ENCODE measurements around the gene NOP58. TPM values are rescaled to one million over a fixed set of nuclear protein-coding genes. Genes with fewer than 3 reads are reported as not detected.

NOP58 gene
- total RNA-seq, 6 experiments from 2014 or later: 16.4 to 37.8 (median 28.4) TPM

DNA sequence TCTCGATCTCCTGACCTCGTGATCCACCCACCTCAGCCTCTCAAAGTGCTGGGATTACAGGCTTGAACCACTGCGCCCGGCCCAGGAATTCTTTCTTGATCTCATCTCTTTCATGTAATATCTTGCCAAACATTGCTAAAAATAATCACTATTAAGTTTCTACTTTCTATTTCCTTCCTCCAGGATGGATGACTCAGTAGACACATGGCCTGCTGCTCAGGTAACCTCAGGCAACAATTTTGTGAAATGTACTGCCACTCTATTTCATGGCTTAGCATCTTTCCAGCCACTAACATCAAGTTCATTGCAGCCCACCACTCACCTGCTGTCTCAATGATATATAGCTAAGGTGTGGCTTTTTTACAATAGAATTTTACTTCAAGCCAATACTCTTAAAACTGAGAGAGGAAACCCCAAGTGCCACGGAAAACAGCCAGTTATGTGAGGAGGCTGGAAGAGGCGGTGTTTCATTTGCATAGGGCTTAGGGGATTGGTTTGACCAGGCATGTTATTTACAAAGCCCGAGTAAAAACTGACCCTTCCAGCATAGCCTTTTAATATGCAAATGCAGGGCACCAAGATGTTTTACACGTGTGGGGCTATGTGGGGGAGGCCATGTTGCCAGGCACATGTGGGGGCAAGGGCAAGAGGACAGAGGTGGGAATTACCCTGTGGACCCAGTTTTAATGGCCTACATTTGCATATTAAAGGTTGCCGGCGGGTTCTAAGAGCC is 15.9 kb upstream of the NOP58 start:
- H3K36me3 ChIP-seq: no peaks in the 10 kb centered on the region
- WGBS (ENCODE audit: insufficient coverage, low coverage, low lambda C conversion rate, missing lambda C conversion rate): 60% methylated on average over 10 of the region's 10 CpGs
- no peak for TF ChIP-seq POLR2A (IDR thresholded peaks at IDR 0.05)
- TF ChIP-seq, protein P1, sequence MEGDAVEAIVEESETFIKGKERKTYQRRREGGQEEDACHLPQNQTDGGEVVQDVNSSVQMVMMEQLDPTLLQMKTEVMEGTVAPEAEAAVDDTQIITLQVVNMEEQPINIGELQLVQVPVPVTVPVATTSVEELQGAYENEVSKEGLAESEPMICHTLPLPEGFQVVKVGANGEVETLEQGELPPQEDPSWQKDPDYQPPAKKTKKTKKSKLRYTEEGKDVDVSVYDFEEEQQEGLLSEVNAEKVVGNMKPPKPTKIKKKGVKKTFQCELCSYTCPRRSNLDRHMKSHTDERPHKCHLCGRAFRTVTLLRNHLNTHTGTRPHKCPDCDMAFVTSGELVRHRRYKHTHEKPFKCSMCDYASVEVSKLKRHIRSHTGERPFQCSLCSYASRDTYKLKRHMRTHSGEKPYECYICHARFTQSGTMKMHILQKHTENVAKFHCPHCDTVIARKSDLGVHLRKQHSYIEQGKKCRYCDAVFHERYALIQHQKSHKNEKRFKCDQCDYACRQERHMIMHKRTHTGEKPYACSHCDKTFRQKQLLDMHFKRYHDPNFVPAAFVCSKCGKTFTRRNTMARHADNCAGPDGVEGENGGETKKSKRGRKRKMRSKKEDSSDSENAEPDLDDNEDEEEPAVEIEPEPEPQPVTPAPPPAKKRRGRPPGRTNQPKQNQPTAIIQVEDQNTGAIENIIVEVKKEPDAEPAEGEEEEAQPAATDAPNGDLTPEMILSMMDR (IDR thresholded peaks at IDR 0.05): no peak
- H3K27me3 ChIP-seq: no peaks in the 10 kb centered on the region
- H3K4me1 ChIP-seq: no peaks in the 10 kb centered on the region
- H3K27ac ChIP-seq: no peak overlapping the region
- DNase-seq (no peak), ATAC-seq (no peak)
- intact Hi-C loops (cut with DNase I): no loop called here
- H3K4me3 ChIP-seq: no peak overlapping the region
- no peaks in the 10 kb centered on the region for H3K9me3 ChIP-seq

DNA sequence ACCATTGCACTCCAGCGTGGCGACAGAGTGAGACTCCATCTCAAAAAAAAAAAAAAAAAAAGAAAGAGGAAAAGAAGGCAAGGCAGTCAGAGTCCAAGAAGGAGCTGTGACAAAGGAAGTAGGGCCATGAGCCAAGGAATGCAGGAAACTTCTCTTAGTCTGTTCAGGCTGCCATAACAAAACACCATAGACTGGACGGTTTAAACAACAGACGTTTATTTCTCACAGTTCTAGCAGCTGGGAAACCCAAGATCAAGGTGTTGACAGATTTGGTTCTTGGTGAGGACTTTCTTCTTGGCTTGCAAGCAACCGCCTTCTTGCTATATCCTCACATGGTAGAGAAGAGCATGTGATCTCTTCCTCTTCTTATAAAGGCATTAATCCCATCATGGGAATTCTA is 14.1 kb upstream of the NOP58 start:
- 71% methylated on average over 5 of the region's 5 CpGs for WGBS (ENCODE audit: insufficient coverage, low coverage, low lambda C conversion rate, missing lambda C conversion rate)
- Histone ChIP-seq H3K4me1 (no peaks in the 10 kb centered on the region), H3K36me3 (no peaks in the 10 kb centered on the region), H3K4me3 (no peak overlapping the region), H3K27ac (no peak overlapping the region), H3K27me3 (no peaks in the 10 kb centered on the region), H3K9me3 (no peaks in the 10 kb centered on the region)
- intact Hi-C loops (cut with DNase I): no loop called here
- TF ChIP-seq, protein P1 (IDR thresholded peaks at IDR 0.05): no peak
- no peak for TF ChIP-seq POLR2A (IDR thresholded peaks at IDR 0.05)
- DNase-seq (no peak), ATAC-seq (no peak)

DNA sequence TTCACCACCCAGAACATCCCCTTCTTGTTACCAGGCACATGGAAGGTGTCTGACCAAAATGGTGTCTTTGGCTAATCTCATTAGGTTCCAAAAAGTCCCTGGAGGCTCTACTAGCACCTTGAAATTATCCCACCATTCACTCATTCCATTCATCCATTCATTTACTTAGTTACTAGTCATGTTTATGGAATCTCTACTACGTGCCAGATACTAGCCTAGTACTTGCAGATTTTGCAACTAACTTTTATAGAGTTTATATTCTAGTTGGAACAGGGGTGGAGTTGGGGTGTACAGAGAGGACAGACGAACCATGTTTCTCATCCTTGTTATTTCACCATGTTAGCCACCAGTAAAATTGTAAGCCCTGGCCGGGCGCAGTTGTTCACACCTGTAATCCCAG is 4.0 kb upstream of the NOP58 start:
- Histone ChIP-seq H3K36me3 (no peaks in the 10 kb centered on the region), H3K27me3 (no peaks in the 10 kb centered on the region), H3K4me1 (no peaks in the 10 kb centered on the region), H3K9me3 (no peaks in the 10 kb centered on the region), H3K4me3 (no peak overlapping the region), H3K27ac (no peak overlapping the region)
- TF ChIP-seq POLR2A (IDR thresholded peaks at IDR 0.05): no peak
- TF ChIP-seq, protein P1 (IDR thresholded peaks at IDR 0.05): no peak
- intact Hi-C loops (cut with DNase I): no loop called here
- DNase-seq: no peak
- no peak for ATAC-seq
- 0% methylated on average over 2 of the region's 4 CpGs for WGBS (ENCODE audit: insufficient coverage, low coverage, low lambda C conversion rate, missing lambda C conversion rate)

DNA sequence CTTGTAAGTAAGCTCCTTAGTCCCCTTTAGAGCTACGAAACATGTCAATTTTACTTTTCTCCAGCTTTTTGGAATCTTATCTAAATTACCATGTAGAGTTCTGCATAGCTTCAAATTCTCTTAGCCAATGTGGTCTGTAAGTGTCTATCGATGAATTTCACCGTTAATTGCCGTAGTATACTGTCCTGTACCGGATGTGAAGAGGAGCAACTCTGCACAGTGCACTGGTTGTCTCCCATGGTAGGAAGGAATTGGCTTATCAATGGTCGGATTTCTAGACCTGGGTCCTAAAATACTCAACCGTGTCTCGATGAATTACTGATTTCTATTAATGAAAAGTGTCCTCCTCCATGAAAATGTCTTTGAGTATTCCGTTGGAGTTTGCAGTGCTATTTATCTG is 1.9 kb downstream of the NOP58 start:
- H3K36me3 ChIP-seq: no peaks in the 10 kb centered on the region
- peaks cover 0 to 30% (median 0%) of the 10 kb centered on the region in 4 donors for H3K4me1 ChIP-seq
- no peak for DNase-seq
- TF ChIP-seq POLR2A (IDR thresholded peaks at IDR 0.05): no peak
- peak overlapping the region; percentile 72 to 83 (median 78) for H3K4me3 ChIP-seq
- peak overlapping the region in 1 of 3 donors; percentile 100 for H3K27ac ChIP-seq
- H3K27me3 ChIP-seq: no peaks in the 10 kb centered on the region
- intact Hi-C loops (cut with DNase I): no loop called here
- H3K9me3 ChIP-seq: no peaks in the 10 kb centered on the region
- no peak for ATAC-seq
- 2% methylated on average over 9 of the region's 9 CpGs for WGBS (ENCODE audit: insufficient coverage, low coverage, low lambda C conversion rate, missing lambda C conversion rate)

DNA sequence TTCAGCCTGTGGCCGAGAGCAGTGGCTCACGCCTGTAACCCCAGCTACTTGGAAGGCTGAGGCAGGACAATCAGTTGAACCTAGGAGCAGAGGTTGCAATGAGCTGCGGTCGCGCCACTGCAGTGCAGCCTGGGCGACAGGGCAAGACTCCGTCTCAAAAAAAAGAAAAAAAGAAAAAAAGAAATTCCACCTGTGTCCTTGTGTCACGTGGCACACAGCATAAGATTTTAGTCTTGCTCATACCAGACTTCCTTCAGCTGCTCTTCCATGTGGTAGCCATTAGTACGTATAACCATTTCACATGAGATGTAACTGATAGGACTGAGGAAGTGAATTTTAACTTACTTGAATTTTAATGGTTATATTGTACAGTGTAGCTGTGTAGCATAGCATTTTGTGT is 4.0 kb downstream of the NOP58 start:
- H3K4me1 ChIP-seq: peaks cover 0 to 35% (median 0%) of the 10 kb centered on the region in 4 donors
- H3K27me3 ChIP-seq: no peaks in the 10 kb centered on the region
- H3K9me3 ChIP-seq: no peaks in the 10 kb centered on the region
- H3K27ac ChIP-seq: no peak overlapping the region
- H3K36me3 ChIP-seq: no peaks in the 10 kb centered on the region
- intact Hi-C loops (cut with DNase I): no loop called here
- 50% methylated on average over 9 of the region's 9 CpGs for WGBS (ENCODE audit: insufficient coverage, low coverage, low lambda C conversion rate, missing lambda C conversion rate)
- DNase-seq (no peak), ATAC-seq (no peak)
- no peak overlapping the region for H3K4me3 ChIP-seq
- TF ChIP-seq POLR2A (IDR thresholded peaks at IDR 0.05): no peak
- TF ChIP-seq, protein P1 (IDR thresholded peaks at IDR 0.05): no peak

All from right lobe of liver (tissue), 6 donors.